SK-N-SH (cell line): ENCODE measurements around the gene EIF6. TPM values are rescaled to one million over a fixed set of nuclear protein-coding genes. Genes with fewer than 3 reads are reported as not detected.

Experiments
- CTCF ChIA-PET: fragments of 300-600, 350-600 bp; formaldehyde crosslinking; extraction: SDS; loops from one replicate; lab custom pipeline; 2021; lab: Yijun Ruan, JAX
- POLR2A ChIA-PET: fragments of 350-600 bp; sonication (Branson Sonifier 250); formaldehyde crosslinking; extraction: SDS; loops from one replicate; lab custom pipeline; 2020; ENCODE audit warnings: antibody characterized with exemption, inconsistent platforms; lab: Yijun Ruan, JAX
- DNase-seq: peaks from one replicate; pipeline ENCODE4 v3.0.0; 2012
- H2AFZ ChIP-seq: fragments of 200-600 bp; sonication (generic); 2 replicates; pipeline ENCODE4 v1.8.1; 2016; ENCODE audit warnings: antibody characterized with exemption, mild to moderate bottlenecking, low read depth
- H3F3A ChIP-seq: fragments of 200-600 bp; sonication (generic); replicated peaks from 2 replicates; pipeline ENCODE3; 2016; ENCODE audit warnings: antibody characterized with exemption, mild to moderate bottlenecking; ENCODE audit not compliant: insufficient read depth
- H3K27ac ChIP-seq, 2 experiments: fragments of 200-500 bp in 1 of 2; fragments of 200-600 bp in 1 of 2; sonication (Bioruptor generic) in 1 of 2; sonication (generic), shearing (Covaris generic) in 1 of 2; 2 replicates each; pipeline versions ENCODE4 v1.5.1 to v1.6.1; 2014 to 2016; ENCODE audit warnings: low read depth in 2 of 2, inconsistent platforms in 1 of 2, low read length in 1 of 2, mild to moderate bottlenecking in 1 of 2, mixed read lengths in 1 of 2
- H3K27me3 ChIP-seq: fragments of 200-600 bp; sonication (generic), shearing (Covaris generic); 2 replicates; pipeline ENCODE4 v1.6.1; 2016; ENCODE audit warnings: mixed run types; ENCODE audit not compliant: insufficient read depth
- H3K36me3 ChIP-seq, 2 experiments: fragments of 200-500 bp in 1 of 2; fragments of 200-600 bp in 1 of 2; sonication (Bioruptor generic) in 1 of 2; sonication (generic) in 1 of 2; replicated peaks in 1 of 2; 2 replicates each; pipeline versions ENCODE3 to v1.5.1; 2014 to 2016; ENCODE audit warnings: low read length in 1 of 2, mild to moderate bottlenecking in 1 of 2; ENCODE audit not compliant: insufficient read depth in 2 of 2, control insufficient read depth in 1 of 2
- H3K4me1 ChIP-seq, 2 experiments: fragments of 200-500 bp in 1 of 2; fragments of 200-600 bp in 1 of 2; sonication (Bioruptor generic) in 1 of 2; sonication (generic), shearing (Covaris generic) in 1 of 2; 2 replicates each; pipeline versions ENCODE4 v1.5.1 to v1.6.1; 2014 to 2016; ENCODE audit warnings: low read depth in 1 of 2, low read length in 1 of 2, mixed run types in 1 of 2; ENCODE audit not compliant: insufficient read depth in 2 of 2, control insufficient read depth in 1 of 2
- H3K4me2 ChIP-seq: fragments of 200-600 bp; sonication (generic), shearing (Covaris generic); 2 replicates; pipeline ENCODE4 v1.6.1; 2017; ENCODE audit warnings: mixed run types
- H3K4me3 ChIP-seq, 2 experiments: fragments of 200-500 bp in 1 of 2; fragments of 200-600 bp in 1 of 2; sonication (Bioruptor generic) in 1 of 2; sonication (generic), shearing (Covaris generic) in 1 of 2; 2 replicates each; pipeline versions ENCODE4 v1.5.1 to v1.8.1; 2014 to 2016; ENCODE audit warnings: low read depth in 2 of 2, inconsistent platforms in 1 of 2, low read length in 1 of 2, mild to moderate bottlenecking in 1 of 2, mixed read lengths in 1 of 2, moderate library complexity in 1 of 2
- H3K79me2 ChIP-seq: fragments of 200-600 bp; sonication (generic); 2 replicates; pipeline ENCODE4 v1.8.1; 2017; ENCODE audit warnings: mild to moderate bottlenecking; ENCODE audit not compliant: insufficient read depth
- H3K9ac ChIP-seq: fragments of 200-600 bp; sonication (generic); 2 replicates; pipeline ENCODE4 v1.6.1; 2017; ENCODE audit warnings: mixed run types
- H3K9me2 ChIP-seq: fragments of 200-600 bp; sonication (generic); 2 replicates; pipeline ENCODE4 v1.6.1; 2017; ENCODE audit warnings: mixed run types
- H3K9me3 ChIP-seq: fragments of 200-600 bp; sonication (generic); 2 replicates; pipeline ENCODE4 v1.6.1; 2017; ENCODE audit warnings: mixed run types, mild to moderate bottlenecking, moderate library complexity
- H4K20me1 ChIP-seq: fragments of 200-600 bp; sonication (generic); 2 replicates; pipeline ENCODE4 v1.6.1; 2017; ENCODE audit warnings: mild to moderate bottlenecking, mixed run types; ENCODE audit not compliant: insufficient read depth
- ELF1 ChIP-seq: IDR thresholded peaks from 2 replicates; pipeline ENCODE4 v1.4.0; 2012
- EP300 ChIP-seq, 2 experiments: IDR thresholded peaks; 2 replicates each; pipeline versions ENCODE4 v1.4.0 to v1.6.1; 2012; ENCODE audit warnings: borderline replicate concordance in 1 of 2, low read depth in 1 of 2, low read length in 1 of 2
- FOXJ3 ChIP-seq: sonication (generic); formaldehyde crosslinking; IDR thresholded peaks from 2 replicates; pipeline ENCODE4 v1.5.1; 2020; ENCODE audit warnings: mild to moderate bottlenecking, missing genetic modification reagents
- FOXM1 ChIP-seq: IDR thresholded peaks from 2 replicates; pipeline ENCODE4 v1.4.0; 2012; ENCODE audit warnings: low read depth, mild to moderate bottlenecking
- GABPA ChIP-seq: IDR thresholded peaks from 2 replicates; pipeline ENCODE4 v1.4.0; 2012; ENCODE audit warnings: low read depth, mild to moderate bottlenecking
- GATA2 ChIP-seq: sonication (generic); formaldehyde crosslinking; IDR thresholded peaks from 2 replicates; pipeline ENCODE4 v1.5.0; 2020; ENCODE audit warnings: mild to moderate bottlenecking, missing genetic modification reagents
- MAX ChIP-seq: IDR thresholded peaks from 2 replicates; pipeline ENCODE4 v1.4.0; 2012; ENCODE audit warnings: low read depth
- MEF2A ChIP-seq: IDR thresholded peaks from 2 replicates; pipeline ENCODE4 v1.4.0; 2012; ENCODE audit warnings: low read depth, borderline replicate concordance
- MXI1 ChIP-seq: IDR thresholded peaks from 2 replicates; pipeline ENCODE4 v1.6.1; 2012; ENCODE audit warnings: mild to moderate bottlenecking, low read depth, low read length, improper control_type of control experiment
- NFIC ChIP-seq: IDR thresholded peaks from 2 replicates; pipeline ENCODE4 v1.4.0; 2012; ENCODE audit warnings: borderline replicate concordance
- NRF1 ChIP-seq: IDR thresholded peaks from 2 replicates; pipeline ENCODE4 v1.6.1; 2012; ENCODE audit warnings: low read depth, mild to moderate bottlenecking, low read length
- PBX3 ChIP-seq: IDR thresholded peaks from 2 replicates; pipeline ENCODE4; 2012
- RAD21 ChIP-seq: IDR thresholded peaks from 2 replicates; pipeline ENCODE4 v1.6.1; 2012; ENCODE audit warnings: mild to moderate bottlenecking, low read length
- RXRA ChIP-seq: IDR thresholded peaks from 2 replicates; pipeline ENCODE4 v1.4.0; 2012; ENCODE audit warnings: low read depth, mild to moderate bottlenecking, borderline replicate concordance
- SIN3A ChIP-seq: IDR thresholded peaks from 2 replicates; pipeline ENCODE4 v1.6.1; 2012; ENCODE audit warnings: low read depth, mild to moderate bottlenecking, low read length, moderate library complexity, borderline replicate concordance
- SMC3 ChIP-seq: IDR thresholded peaks from 2 replicates; pipeline ENCODE4 v1.6.1; 2012; ENCODE audit warnings: low read depth, low read length, improper control_type of control experiment
- TAF1 ChIP-seq: IDR thresholded peaks from 2 replicates; pipeline ENCODE4 v1.6.1; 2012; ENCODE audit warnings: low read depth, mild to moderate bottlenecking, low read length, moderate library complexity, borderline replicate concordance
- TCF12 ChIP-seq: IDR thresholded peaks from 2 replicates; pipeline ENCODE4 v1.4.0; 2012
- TEAD4 ChIP-seq: IDR thresholded peaks from 2 replicates; pipeline ENCODE4 v1.4.0; 2012; ENCODE audit warnings: mild to moderate bottlenecking, borderline replicate concordance; ENCODE audit not compliant: insufficient read depth
- USF1 ChIP-seq: IDR thresholded peaks from 2 replicates; pipeline ENCODE4 v1.4.0; 2012; ENCODE audit warnings: low read depth, borderline replicate concordance
- ZBTB33 ChIP-seq: IDR thresholded peaks from 2 replicates; pipeline ENCODE4 v1.4.0; 2012; ENCODE audit warnings: low read depth, borderline replicate concordance
- WGBS: methylation state at CpG from one replicate; pipeline ENCODE4 v1.1.6; 2017; ENCODE audit warnings: low lambda C conversion rate; 5-methylcytosine and 5-hydroxymethylcytosine counted together
- polyA plus RNA-seq, 3 experiments: library from polyadenylated mRNA; depleted of rRNA; stranded (reverse); fragments of >200 nt; gene quantifications; 2 replicates each; pipeline ENCODE4 v1.2.3, GENCODE V29; 2012
- TF ChIP-seq, protein P1 (sequence below): fragments of 200-600 bp; sonication (generic); IDR thresholded peaks from 2 replicates; pipeline ENCODE4 v1.6.1; 2017; ENCODE audit warnings: antibody characterized with exemption, mild to moderate bottlenecking, moderate library complexity
- TF ChIP-seq, protein P2 (sequence below): fragments of 150-350 bp; IDR thresholded peaks from 2 replicates; pipeline ENCODE4 v1.6.1; 2016; ENCODE audit warnings: mild to moderate bottlenecking, low read depth, low read length

The EIF6 gene
- polyA plus RNA-seq, 1 of the 3 experiments (the other 2 are of a cell fraction), result 356 TPM

DNA sequence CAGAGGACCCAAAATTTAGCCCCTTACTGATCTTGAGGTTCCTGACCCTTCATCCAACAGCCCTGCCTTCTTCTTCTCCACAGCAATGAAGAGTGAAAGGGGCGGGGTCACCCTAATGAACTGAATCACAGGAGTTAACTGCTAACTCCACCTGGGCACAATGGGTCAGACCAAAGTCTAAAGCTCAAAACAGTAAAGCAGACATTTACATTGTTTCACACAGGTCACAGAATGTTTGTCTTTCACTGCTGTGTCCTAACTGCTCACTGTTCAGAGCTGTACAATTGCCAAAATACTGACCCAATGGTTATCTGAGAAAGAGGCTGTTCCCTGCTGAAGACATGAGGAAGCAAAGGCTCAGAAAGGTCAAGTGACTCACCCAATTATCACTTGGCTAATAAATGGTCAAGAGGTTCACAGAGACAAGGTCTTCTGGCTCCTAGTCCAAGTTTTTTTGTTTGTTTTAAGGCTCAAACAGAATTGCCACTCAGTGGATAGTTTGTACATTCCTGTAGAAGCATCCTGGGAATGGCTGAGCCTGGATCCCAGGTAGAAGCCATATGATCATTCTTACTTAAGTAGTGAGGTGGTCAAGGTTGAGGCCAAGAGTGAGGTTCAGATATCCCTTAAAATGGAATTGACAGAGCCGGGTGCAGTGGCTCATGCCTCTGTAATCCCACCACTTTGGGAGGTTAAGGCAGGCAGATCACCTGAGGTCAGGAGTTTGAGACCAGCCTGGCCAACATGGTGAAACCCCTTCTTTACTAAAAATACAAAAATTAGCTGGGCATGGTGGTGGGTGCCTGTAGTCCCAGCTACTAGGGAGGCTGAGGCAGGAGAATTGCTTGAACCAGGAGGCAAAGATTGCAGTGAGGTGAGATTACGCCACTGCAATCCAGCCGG, 42.8 kb upstream of the EIF6 start (continued):
- TF ChIP-seq RXRA (peak; percentile 53; the same call in 1 of the 2 replicates), TEAD4 (no peak), EP300 (IDR thresholded peaks at IDR 0.05; ENCODE audit: borderline replicate concordance in 1 of 2, low read depth in 1 of 2, low read length in 1 of 2) (peak in 1 of 2 experiments; percentile 19; a peak in 1 of 4 replicates), PBX3 (peak; percentile 46), ZBTB33 (no peak), TAF1 (no peak), NRF1 (no peak), GABPA (no peak), TCF12 (peak; percentile 52)

DNA sequence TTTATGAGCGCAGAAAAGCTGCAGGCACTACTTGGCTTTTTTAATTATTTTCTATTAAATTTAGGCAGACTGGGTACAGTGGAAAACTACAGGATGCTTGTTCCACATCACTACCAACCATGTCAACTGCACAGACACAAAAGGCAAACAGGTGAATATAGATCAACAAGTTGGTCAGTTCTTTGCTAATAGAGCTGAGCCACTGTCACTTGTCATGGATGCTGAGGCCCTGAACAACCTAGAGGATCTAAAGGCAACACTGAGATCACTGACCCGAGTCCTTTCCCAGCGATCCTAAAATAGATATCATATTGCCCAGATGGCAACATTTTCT, 42.1 kb upstream of the EIF6 start:
- DNase-seq, result no peak
- POLR2A ChIA-PET, result no interaction called here
- H3K9me3 ChIP-seq, result no peaks in the 10 kb centered on the region
- peaks cover 0 to 7% of the 10 kb centered on the region in 2 experiments for H3K36me3 ChIP-seq
- no peak overlapping the region for H3K9ac ChIP-seq
- H3K4me1 ChIP-seq, result peaks cover 16 to 17% of the 10 kb centered on the region in 2 experiments; a peak in 3 of 4 replicates
- no peak overlapping the region for H3K4me3 ChIP-seq
- H3K27me3 ChIP-seq, result no peaks in the 10 kb centered on the region
- 0 out of 2 replicates have a peak overlapping the region, but pooled peaks have one; percentile 35 for H3K4me2 ChIP-seq
- peaks cover 3% of the 10 kb centered on the region for H3F3A ChIP-seq
- 95% methylated on average over 3 of the region's 3 CpGs for WGBS
- H3K79me2 ChIP-seq, result no peaks in the 10 kb centered on the region
- CTCF ChIA-PET, result interaction anchor here (1.3 kb wide), 1 partner anchor 18 kb away, joined by 3 read pairs; no protein-coding TSS in a partner anchor
- H4K20me1 ChIP-seq, result no peaks in the 10 kb centered on the region
- peak overlapping the region; percentile 9 to 62; a peak in 2 of 4 replicates for H3K27ac ChIP-seq
- H3K9me2 ChIP-seq, result no peaks in the 10 kb centered on the region
- H2AFZ ChIP-seq, result no peak overlapping the region
- no peak for TF ChIP-seq RAD21
- no peak for TF ChIP-seq MXI1
- TF ChIP-seq GATA2, result no peak
- TF ChIP-seq SMC3, result no peak
- no peak for TF ChIP-seq ELF1
- no peak for TF ChIP-seq USF1
- TF ChIP-seq MEF2A, result no peak
- no peak for TF ChIP-seq NRF1
- TF ChIP-seq NFIC, result no peak
- no peak for TF ChIP-seq FOXJ3 (CRISPR knock-in tag)
- no peak for TF ChIP-seq FOXM1
- TF ChIP-seq, protein P1, sequence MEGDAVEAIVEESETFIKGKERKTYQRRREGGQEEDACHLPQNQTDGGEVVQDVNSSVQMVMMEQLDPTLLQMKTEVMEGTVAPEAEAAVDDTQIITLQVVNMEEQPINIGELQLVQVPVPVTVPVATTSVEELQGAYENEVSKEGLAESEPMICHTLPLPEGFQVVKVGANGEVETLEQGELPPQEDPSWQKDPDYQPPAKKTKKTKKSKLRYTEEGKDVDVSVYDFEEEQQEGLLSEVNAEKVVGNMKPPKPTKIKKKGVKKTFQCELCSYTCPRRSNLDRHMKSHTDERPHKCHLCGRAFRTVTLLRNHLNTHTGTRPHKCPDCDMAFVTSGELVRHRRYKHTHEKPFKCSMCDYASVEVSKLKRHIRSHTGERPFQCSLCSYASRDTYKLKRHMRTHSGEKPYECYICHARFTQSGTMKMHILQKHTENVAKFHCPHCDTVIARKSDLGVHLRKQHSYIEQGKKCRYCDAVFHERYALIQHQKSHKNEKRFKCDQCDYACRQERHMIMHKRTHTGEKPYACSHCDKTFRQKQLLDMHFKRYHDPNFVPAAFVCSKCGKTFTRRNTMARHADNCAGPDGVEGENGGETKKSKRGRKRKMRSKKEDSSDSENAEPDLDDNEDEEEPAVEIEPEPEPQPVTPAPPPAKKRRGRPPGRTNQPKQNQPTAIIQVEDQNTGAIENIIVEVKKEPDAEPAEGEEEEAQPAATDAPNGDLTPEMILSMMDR, result no peak
- no peak for TF ChIP-seq TCF12
- TF ChIP-seq SIN3A, result no peak
- TF ChIP-seq, protein P2, sequence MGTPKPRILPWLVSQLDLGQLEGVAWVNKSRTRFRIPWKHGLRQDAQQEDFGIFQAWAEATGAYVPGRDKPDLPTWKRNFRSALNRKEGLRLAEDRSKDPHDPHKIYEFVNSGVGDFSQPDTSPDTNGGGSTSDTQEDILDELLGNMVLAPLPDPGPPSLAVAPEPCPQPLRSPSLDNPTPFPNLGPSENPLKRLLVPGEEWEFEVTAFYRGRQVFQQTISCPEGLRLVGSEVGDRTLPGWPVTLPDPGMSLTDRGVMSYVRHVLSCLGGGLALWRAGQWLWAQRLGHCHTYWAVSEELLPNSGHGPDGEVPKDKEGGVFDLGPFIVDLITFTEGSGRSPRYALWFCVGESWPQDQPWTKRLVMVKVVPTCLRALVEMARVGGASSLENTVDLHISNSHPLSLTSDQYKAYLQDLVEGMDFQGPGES, result no peak
- no peak for TF ChIP-seq MAX
- TF ChIP-seq RXRA, result no peak
